ENCODE results near the gene EFCAB6. TPM values are rescaled to one million over a fixed set of nuclear protein-coding genes. Genes with fewer than 3 reads are reported as not detected.
A peak's percentile ranks its signal among the peaks of the same experiment; 100 is the strongest.

EFCAB6 gene
- polyA plus RNA-seq, 2 of the 4 experiments (the other 2 are of a cell fraction) = 0.46 to 1.2 TPM

DNA sequence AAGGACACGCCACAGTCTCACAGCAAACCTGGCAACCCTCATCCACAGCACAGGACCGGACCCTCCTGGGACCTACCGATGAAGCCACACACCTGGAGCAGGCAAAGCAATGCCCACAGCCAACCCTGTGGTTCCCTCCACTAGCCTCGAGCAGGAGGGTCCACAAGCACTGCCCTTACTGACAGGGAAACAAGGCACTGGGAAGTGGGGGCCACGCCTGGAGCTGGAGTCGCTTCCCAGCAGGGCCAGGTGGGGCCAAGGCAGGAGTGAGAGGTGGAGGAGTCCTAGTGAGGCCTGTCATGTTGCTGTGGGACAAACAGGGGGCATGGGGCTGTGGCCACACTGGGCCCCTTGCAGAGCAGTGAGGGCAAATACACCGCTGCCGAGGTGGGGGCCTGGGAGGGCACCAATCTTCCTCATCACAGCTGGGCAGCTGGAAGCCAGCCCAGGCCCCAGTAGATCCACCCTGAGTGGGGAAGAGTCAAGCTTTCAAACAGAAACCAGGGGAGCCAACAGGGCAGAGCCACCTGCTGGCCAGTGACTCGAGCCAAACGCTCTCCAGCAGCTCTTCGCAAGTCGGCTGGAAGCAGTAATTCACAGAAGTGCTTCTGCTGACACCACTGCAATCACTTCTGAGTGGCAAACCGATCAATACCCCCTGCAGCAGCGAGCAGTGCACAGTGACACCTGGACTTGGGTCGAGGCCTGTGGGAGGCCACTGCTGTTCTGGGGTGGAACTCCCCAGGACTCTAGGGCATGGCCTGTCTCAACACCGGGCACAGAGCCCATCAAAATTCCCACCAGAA, 36.5 kb upstream of the EFCAB6 start:
- Histone ChIP-seq H3K4me2 (no peak overlapping the region), H3K4me3 (no peak overlapping the region), H3K9me3 (no peaks in the 10 kb centered on the region), H3K27ac (no peak overlapping the region), H3K4me1 (no peaks in the 10 kb centered on the region)
- WGBS (ENCODE audit: missing lambda C conversion rate) = 41% methylated on average over 9 of the region's 16 CpGs
- peak in 1 of 2 experiments; percentile 16 for DNase-seq (ENCODE audit: low read depth in 1 of 2, low spot score in 1 of 2)
- peak; percentile 51 to 78; a peak in 3 of 6 replicates for ATAC-seq
- TF ChIP-seq SMC3 (IDR thresholded peaks at IDR 0.05) = peak; percentile 28; the same call in 1 of the 3 replicates
- TF ChIP-seq, protein P1, sequence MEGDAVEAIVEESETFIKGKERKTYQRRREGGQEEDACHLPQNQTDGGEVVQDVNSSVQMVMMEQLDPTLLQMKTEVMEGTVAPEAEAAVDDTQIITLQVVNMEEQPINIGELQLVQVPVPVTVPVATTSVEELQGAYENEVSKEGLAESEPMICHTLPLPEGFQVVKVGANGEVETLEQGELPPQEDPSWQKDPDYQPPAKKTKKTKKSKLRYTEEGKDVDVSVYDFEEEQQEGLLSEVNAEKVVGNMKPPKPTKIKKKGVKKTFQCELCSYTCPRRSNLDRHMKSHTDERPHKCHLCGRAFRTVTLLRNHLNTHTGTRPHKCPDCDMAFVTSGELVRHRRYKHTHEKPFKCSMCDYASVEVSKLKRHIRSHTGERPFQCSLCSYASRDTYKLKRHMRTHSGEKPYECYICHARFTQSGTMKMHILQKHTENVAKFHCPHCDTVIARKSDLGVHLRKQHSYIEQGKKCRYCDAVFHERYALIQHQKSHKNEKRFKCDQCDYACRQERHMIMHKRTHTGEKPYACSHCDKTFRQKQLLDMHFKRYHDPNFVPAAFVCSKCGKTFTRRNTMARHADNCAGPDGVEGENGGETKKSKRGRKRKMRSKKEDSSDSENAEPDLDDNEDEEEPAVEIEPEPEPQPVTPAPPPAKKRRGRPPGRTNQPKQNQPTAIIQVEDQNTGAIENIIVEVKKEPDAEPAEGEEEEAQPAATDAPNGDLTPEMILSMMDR (IDR thresholded peaks at IDR 0.05) = peak; percentile 31
- no peak for TF ChIP-seq FOXS1 (CRISPR knock-in tag; IDR thresholded peaks at IDR 0.05)
- TF ChIP-seq, protein P2, sequence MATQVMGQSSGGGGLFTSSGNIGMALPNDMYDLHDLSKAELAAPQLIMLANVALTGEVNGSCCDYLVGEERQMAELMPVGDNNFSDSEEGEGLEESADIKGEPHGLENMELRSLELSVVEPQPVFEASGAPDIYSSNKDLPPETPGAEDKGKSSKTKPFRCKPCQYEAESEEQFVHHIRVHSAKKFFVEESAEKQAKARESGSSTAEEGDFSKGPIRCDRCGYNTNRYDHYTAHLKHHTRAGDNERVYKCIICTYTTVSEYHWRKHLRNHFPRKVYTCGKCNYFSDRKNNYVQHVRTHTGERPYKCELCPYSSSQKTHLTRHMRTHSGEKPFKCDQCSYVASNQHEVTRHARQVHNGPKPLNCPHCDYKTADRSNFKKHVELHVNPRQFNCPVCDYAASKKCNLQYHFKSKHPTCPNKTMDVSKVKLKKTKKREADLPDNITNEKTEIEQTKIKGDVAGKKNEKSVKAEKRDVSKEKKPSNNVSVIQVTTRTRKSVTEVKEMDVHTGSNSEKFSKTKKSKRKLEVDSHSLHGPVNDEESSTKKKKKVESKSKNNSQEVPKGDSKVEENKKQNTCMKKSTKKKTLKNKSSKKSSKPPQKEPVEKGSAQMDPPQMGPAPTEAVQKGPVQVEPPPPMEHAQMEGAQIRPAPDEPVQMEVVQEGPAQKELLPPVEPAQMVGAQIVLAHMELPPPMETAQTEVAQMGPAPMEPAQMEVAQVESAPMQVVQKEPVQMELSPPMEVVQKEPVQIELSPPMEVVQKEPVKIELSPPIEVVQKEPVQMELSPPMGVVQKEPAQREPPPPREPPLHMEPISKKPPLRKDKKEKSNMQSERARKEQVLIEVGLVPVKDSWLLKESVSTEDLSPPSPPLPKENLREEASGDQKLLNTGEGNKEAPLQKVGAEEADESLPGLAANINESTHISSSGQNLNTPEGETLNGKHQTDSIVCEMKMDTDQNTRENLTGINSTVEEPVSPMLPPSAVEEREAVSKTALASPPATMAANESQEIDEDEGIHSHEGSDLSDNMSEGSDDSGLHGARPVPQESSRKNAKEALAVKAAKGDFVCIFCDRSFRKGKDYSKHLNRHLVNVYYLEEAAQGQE (IDR thresholded peaks at IDR 0.05) = no peak
- TF ChIP-seq RAD21 (conservative IDR thresholded peaks at IDR 0.05 in 1 of 2, IDR thresholded peaks at IDR 0.05 in 1 of 2) = peak in 1 of 2 experiments; percentile 12; a peak in 1 of 5 replicates
- ChIA-PET CTCF (interaction anchor here (0.6 to 1.1 kb wide), 7 partner anchors 11 to 616 kb away, joined by 3 to 4 read pairs (median 3); no protein-coding TSS in a partner anchor), POLR2A (no interaction called here)
- no peak for FAIRE-seq

DNA sequence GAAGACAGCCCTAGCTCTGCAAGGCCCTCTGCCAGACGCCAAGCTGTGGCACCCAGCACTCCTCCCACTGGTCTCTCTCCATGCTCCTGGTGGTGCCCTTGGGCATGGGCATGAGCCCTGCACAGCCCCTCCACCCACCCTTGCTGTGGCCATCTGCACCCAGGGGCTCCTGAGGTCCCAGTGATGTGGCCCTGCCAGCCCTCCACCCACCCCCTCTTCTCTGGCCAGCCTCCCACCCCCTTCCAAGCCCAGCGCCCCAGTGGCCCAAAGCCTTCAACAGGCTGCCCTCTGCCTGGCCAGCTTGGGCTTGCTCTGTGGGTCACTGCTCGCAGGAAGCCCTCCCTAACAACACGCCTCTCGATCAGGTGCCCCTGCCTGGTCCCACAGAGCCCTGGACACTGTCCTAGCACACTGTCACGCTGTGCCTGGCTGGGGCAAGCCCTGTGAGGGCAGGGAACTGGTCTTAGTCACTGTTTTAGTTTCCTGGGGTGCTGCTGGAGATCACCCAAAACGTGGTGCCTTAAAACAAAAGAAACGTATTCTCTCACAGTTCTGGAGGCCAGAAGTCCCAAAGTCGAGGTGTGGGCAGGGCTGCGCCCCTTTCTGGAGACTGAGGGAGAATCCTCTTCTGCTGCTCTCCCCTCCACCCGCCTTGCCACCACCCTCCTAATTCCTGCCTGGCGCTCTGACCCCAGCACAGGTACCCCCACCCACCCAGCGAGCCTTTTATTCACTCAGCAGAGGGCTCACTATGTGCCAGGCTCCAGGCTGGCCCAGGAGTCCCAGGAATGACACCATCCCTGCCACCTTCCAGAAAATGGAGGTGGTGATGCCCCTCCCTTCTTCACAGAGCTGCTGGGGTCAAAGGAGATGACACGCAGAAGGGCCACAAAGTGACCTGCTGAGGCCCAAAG, 35.5 kb upstream of the EFCAB6 start:
- POLR2A ChIA-PET = no interaction called here
- no peak for TF ChIP-seq POLR2A (IDR thresholded peaks at IDR 0.05; ENCODE audit: low read length)
- TF ChIP-seq, protein P3, sequence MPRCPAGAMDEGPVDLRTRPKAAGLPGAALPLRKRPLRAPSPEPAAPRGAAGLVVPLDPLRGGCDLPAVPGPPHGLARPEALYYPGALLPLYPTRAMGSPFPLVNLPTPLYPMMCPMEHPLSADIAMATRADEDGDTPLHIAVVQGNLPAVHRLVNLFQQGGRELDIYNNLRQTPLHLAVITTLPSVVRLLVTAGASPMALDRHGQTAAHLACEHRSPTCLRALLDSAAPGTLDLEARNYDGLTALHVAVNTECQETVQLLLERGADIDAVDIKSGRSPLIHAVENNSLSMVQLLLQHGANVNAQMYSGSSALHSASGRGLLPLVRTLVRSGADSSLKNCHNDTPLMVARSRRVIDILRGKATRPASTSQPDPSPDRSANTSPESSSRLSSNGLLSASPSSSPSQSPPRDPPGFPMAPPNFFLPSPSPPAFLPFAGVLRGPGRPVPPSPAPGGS (IDR thresholded peaks at IDR 0.05) = no peak
- no peak for TF ChIP-seq ZFP36 (IDR thresholded peaks at IDR 0.05; ENCODE audit: borderline replicate concordance, partially characterized antibody)
- TF ChIP-seq JUNB (IDR thresholded peaks at IDR 0.05) = no peak
- no peak for TF ChIP-seq KDM5A (IDR thresholded peaks at IDR 0.05)
- TF ChIP-seq, protein P4, sequence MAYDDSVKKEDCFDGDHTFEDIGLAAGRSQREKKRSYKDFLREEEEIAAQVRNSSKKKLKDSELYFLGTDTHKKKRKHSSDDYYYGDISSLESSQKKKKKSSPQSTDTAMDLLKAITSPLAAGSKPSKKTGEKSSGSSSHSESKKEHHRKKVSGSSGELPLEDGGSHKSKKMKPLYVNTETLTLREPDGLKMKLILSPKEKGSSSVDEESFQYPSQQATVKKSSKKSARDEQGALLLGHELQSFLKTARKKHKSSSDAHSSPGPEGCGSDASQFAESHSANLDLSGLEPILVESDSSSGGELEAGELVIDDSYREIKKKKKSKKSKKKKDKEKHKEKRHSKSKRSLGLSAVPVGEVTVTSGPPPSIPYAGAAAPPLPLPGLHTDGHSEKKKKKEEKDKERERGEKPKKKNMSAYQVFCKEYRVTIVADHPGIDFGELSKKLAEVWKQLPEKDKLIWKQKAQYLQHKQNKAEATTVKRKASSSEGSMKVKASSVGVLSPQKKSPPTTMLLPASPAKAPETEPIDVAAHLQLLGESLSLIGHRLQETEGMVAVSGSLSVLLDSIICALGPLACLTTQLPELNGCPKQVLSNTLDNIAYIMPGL (CRISPR knock-in tag; IDR thresholded peaks at IDR 0.05; ENCODE audit: borderline replicate concordance) = no peak
- no peak for TF ChIP-seq HOXB5 (CRISPR knock-in tag; IDR thresholded peaks at IDR 0.05)
- TF ChIP-seq FOSL2 (IDR thresholded peaks at IDR 0.05) = no peak
- TF ChIP-seq FOSL2 (CRISPR knock-in tag; IDR thresholded peaks at IDR 0.05) = no peak
- TF ChIP-seq CHD2 (IDR thresholded peaks at IDR 0.05; ENCODE audit: low read length, partially characterized antibody) = no peak
- TF ChIP-seq RNF2 (IDR thresholded peaks at IDR 0.05; ENCODE audit: borderline replicate concordance, low read depth) = no peak
- TF ChIP-seq TP53 (CRISPR knock-in tag; IDR thresholded peaks at IDR 0.05) = no peak
- TF ChIP-seq NFE2L2 (conservative IDR thresholded peaks at IDR 0.05; ENCODE audit: low read length) = no peak
- TF ChIP-seq RARB (CRISPR knock-in tag; IDR thresholded peaks at IDR 0.05) = no peak
- no peak for TF ChIP-seq NPAS2 (CRISPR knock-in tag; IDR thresholded peaks at IDR 0.05; ENCODE audit: borderline replicate concordance)
- TF ChIP-seq HOXB13 (CRISPR knock-in tag; IDR thresholded peaks at IDR 0.05; ENCODE audit: low read depth) = no peak
- no peak for TF ChIP-seq PHF8 (IDR thresholded peaks at IDR 0.05; ENCODE audit: borderline replicate concordance, low read depth)
- no peak for TF ChIP-seq MAZ (IDR thresholded peaks at IDR 0.05; ENCODE audit: borderline replicate concordance, low read depth, low read length)
- TF ChIP-seq ESRRA (IDR thresholded peaks at IDR 0.05; ENCODE audit: borderline replicate concordance, low read length) = no peak
- TF ChIP-seq TFCP2L1 (CRISPR knock-in tag; IDR thresholded peaks at IDR 0.05) = no peak
- TF ChIP-seq CHD4 (IDR thresholded peaks at IDR 0.05; ENCODE audit: borderline replicate concordance) = no peak
- CTCF ChIA-PET = interaction anchor here (1.0 to 1.4 kb wide), 4 partner anchors 10 to 37 kb away, joined by 3 to 4 read pairs (median 3); no protein-coding TSS in a partner anchor
- Histone ChIP-seq H3K4me1 (no peaks in the 10 kb centered on the region), H3K4me2 (no peak overlapping the region), H3K4me3 (no peak overlapping the region), H3K27ac (no peak overlapping the region), H3K9me3 (no peaks in the 10 kb centered on the region)
- FAIRE-seq = no peak
- 55% methylated on average over 11 of the region's 14 CpGs for WGBS (ENCODE audit: missing lambda C conversion rate)
- ATAC-seq = no peak
- no peak for DNase-seq (ENCODE audit: low read depth in 1 of 2, low spot score in 1 of 2)
